Central memory CD8-positive, alpha-beta T cell (primary cell): ENCODE measurements around the gene EIPR1.
A peak's percentile ranks its signal among the peaks of the same experiment; 100 is the strongest.
"Not testable (repeated sequence)": the region's sequence is repeated elsewhere in the genome, so short reads cannot be mapped to it uniquely, and the experiment has no call there.

Experiments used
- ATAC-seq: fragments of 150-1000 bp; cut with Tn5 transposase; replicated peaks from 2 replicates; pipeline ENCODE4 v1.10.0; 2022; ENCODE audit warnings: mild to moderate bottlenecking, moderate FRiP score, moderate number of reproducible peaks; ENCODE audit not compliant: poor library complexity, severe bottlenecking; ENCODE audit errors: extremely low read depth
- DNase-seq, 2 donors: peaks; one replicate each; pipeline ENCODE4 v3.0.0; 2021; ENCODE audit warnings: low spot score in 2 of 2
- H3K27ac Mint-ChIP-seq: one replicate; pipeline ENCODE4 v1.8.0; 2022; ENCODE audit warnings: low read depth, mild to moderate bottlenecking, moderate library complexity, mixed read lengths
- H3K27me3 Mint-ChIP-seq: one replicate; pipeline ENCODE4 v1.8.0; 2022; ENCODE audit warnings: mixed read lengths
- H3K36me3 Mint-ChIP-seq: one replicate; pipeline ENCODE4 v1.8.0; 2022; ENCODE audit warnings: mild to moderate bottlenecking, moderate library complexity, mixed read lengths; ENCODE audit not compliant: insufficient read depth
- H3K4me1 Mint-ChIP-seq: one replicate; pipeline ENCODE4 v1.8.0; 2022; ENCODE audit warnings: mixed read lengths
- H3K4me3 Mint-ChIP-seq: one replicate; pipeline ENCODE4 v1.8.0; 2022; ENCODE audit warnings: mild to moderate bottlenecking, moderate library complexity, mixed read lengths
- H3K9me3 Mint-ChIP-seq: one replicate; pipeline ENCODE4 v1.8.0; 2022; ENCODE audit warnings: mixed read lengths

EIPR1 gene

GRCh38 chr2:3290655-3291054 is 87.0 kb downstream of the EIPR1 start:
- Mint-ChIP-seq H3K4me3 (no peak overlapping the region), H3K4me1 (peaks cover 32% of the 10 kb centered on the region), H3K9me3 (peaks cover 8% of the 10 kb centered on the region), H3K27me3 (no peaks in the 10 kb centered on the region), H3K27ac (no peak overlapping the region), H3K36me3 (peaks cover 3% of the 10 kb centered on the region)
- no peak for DNase-seq
- ATAC-seq, result no peak

GRCh38 chr2:3289971-3290370 is 87.6 kb downstream of the EIPR1 start:
- Mint-ChIP-seq H3K4me1 (peaks cover 32% of the 10 kb centered on the region), H3K4me3 (no peak overlapping the region), H3K9me3 (peaks cover 8% of the 10 kb centered on the region), H3K27ac (peak overlapping the region; percentile 67), H3K36me3 (peaks cover 3% of the 10 kb centered on the region), H3K27me3 (no peaks in the 10 kb centered on the region)
- DNase-seq (no peak), ATAC-seq (no peak)

DNA sequence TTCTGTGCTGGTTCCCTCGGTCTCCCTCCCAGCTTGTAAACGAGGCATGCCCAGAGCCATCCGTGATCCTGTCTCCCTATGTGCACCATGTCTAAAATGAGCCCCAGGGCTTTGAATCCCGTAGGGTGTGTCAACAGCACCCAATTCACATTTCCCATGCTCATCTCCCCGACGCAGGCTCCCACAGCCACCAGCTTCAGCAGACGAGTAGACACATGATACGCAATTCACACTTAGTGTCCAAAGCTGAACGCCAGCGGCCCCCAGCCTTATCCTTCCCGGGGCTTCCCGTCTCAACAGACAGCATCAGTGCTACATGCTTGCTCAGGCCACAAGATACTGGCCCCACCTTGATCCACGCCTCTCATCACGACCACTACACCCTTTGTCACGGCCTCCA is 88.1 kb downstream of the EIPR1 start:
- DNase-seq (no peak), ATAC-seq (no peak)
- peaks cover 3% of the 10 kb centered on the region for H3K36me3 Mint-ChIP-seq
- peaks cover 8% of the 10 kb centered on the region for H3K9me3 Mint-ChIP-seq
- H3K4me1 Mint-ChIP-seq, result peaks cover 35% of the 10 kb centered on the region
- H3K27me3 Mint-ChIP-seq, result no peaks in the 10 kb centered on the region
- H3K27ac Mint-ChIP-seq, result peak overlapping the region; percentile 67
- H3K4me3 Mint-ChIP-seq, result no peak overlapping the region

GRCh38 chr2:3289171-3289515 is 88.5 kb downstream of the EIPR1 start:
- no peak for ATAC-seq
- H3K36me3 Mint-ChIP-seq, result peaks cover 3% of the 10 kb centered on the region
- H3K27me3 Mint-ChIP-seq, result no peaks in the 10 kb centered on the region
- H3K9me3 Mint-ChIP-seq, result peaks cover 8% of the 10 kb centered on the region
- DNase-seq, result no peak
- peaks cover 37% of the 10 kb centered on the region for H3K4me1 Mint-ChIP-seq
- H3K27ac Mint-ChIP-seq, result no peak overlapping the region
- H3K4me3 Mint-ChIP-seq, result no peak overlapping the region

DNA sequence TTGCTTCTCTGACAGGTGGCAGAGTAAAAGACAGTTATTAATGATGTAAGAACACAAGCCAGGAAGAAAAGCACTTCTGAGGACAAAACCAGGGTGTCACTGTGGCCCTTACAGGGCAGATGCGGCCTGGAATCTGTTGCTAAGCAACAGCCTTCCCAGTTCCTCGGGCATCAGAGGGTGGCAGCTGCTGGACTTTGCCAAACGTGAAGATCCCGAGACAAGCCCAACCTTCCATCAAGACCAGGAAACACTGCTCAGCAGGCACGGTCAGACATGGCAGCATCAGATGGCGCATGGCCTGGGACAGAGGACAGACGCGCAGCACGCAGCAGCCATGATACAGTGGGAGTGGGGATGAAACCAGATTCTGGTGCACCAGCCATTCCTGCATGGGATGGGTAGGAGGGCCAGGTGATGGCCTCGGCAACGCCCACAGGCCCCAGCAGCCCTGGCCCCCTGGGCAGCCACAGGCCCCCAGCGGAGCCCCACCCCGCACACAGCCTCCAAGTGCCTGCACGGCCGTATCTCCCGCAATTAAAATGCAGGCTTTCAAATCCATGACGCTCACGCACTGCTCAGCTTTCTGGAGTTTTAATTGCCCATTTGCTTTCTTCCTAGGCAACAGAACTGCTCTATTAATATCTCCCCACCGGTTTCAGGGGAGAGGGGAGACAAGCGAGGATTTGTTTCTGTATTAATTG is 89.0 kb downstream of the EIPR1 start:
- H3K4me3 Mint-ChIP-seq, result no peak overlapping the region

GRCh38 chr2:3287896-3288295 is 89.7 kb downstream of the EIPR1 start:
- ATAC-seq (no peak), DNase-seq (no peak)
- Mint-ChIP-seq H3K27ac (no peak overlapping the region), H3K36me3 (peaks cover 3% of the 10 kb centered on the region), H3K4me1 (peaks cover 41% of the 10 kb centered on the region), H3K4me3 (no peak overlapping the region), H3K27me3 (no peaks in the 10 kb centered on the region), H3K9me3 (peaks cover 8% of the 10 kb centered on the region)

More for the DNA sequence above, 89.0 kb downstream of the EIPR1 start:
- peaks cover 37% of the 10 kb centered on the region for H3K4me1 Mint-ChIP-seq
- peaks cover 8% of the 10 kb centered on the region for H3K9me3 Mint-ChIP-seq
- H3K36me3 Mint-ChIP-seq, result peaks cover 3% of the 10 kb centered on the region
- DNase-seq (no peak), ATAC-seq (no peak)
- H3K27ac Mint-ChIP-seq, result no peak overlapping the region
- no peaks in the 10 kb centered on the region for H3K27me3 Mint-ChIP-seq

- ATAC-seq, H3K27me3 Mint-ChIP-seq, H3K9me3 Mint-ChIP-seq, DNase-seq, H3K36me3 Mint-ChIP-seq, H3K4me3 Mint-ChIP-seq: not testable (repeated sequence)
- Mint-ChIP-seq H3K4me1 (peaks cover 35% of the 10 kb centered on the region), H3K27ac (peak overlapping the region; percentile 74)
Observed at GRCh38 chr2:3286646-3287036, 91.0 kb downstream of the EIPR1 start.

GRCh38 chr2:3285901-3286645 is 91.5 kb downstream of the EIPR1 start:
- H3K27ac Mint-ChIP-seq, result peak overlapping the region; percentile 74
- no peak for ATAC-seq
- peaks cover 35% of the 10 kb centered on the region for H3K4me1 Mint-ChIP-seq
- no peaks in the 10 kb centered on the region for H3K27me3 Mint-ChIP-seq
- no peak overlapping the region for H3K4me3 Mint-ChIP-seq
- DNase-seq, result no peak
- peaks cover 8% of the 10 kb centered on the region for H3K9me3 Mint-ChIP-seq
- peaks cover 3% of the 10 kb centered on the region for H3K36me3 Mint-ChIP-seq

GRCh38 chr2:3284657-3285630 is 92.7 kb downstream of the EIPR1 start:
- Mint-ChIP-seq H3K4me3 (no peak overlapping the region), H3K9me3 (peaks cover 8% of the 10 kb centered on the region), H3K36me3 (peaks cover 3% of the 10 kb centered on the region), H3K27ac (no peak overlapping the region), H3K4me1 (peaks cover 31% of the 10 kb centered on the region), H3K27me3 (no peaks in the 10 kb centered on the region)
- ATAC-seq, result no peak
- no peak for DNase-seq

GRCh38 chr2:3283876-3284656 is 93.6 kb downstream of the EIPR1 start:
- H3K27me3 Mint-ChIP-seq, H3K9me3 Mint-ChIP-seq, H3K36me3 Mint-ChIP-seq, ATAC-seq, DNase-seq, H3K4me3 Mint-ChIP-seq: not testable (repeated sequence)
- Mint-ChIP-seq H3K4me1 (peaks cover 23% of the 10 kb centered on the region), H3K27ac (peak overlapping the region; percentile 29)

- ATAC-seq, result no peak
- DNase-seq, result no peak
- H3K36me3 Mint-ChIP-seq, result peaks cover 4% of the 10 kb centered on the region
- H3K9me3 Mint-ChIP-seq, result peaks cover 8% of the 10 kb centered on the region
- no peak overlapping the region for H3K27ac Mint-ChIP-seq
- no peak overlapping the region for H3K4me3 Mint-ChIP-seq
- peaks cover 25% of the 10 kb centered on the region for H3K4me1 Mint-ChIP-seq
- no peaks in the 10 kb centered on the region for H3K27me3 Mint-ChIP-seq
Observed at GRCh38 chr2:3283206-3283605, 94.4 kb downstream of the EIPR1 start.
